Epithelial cell of prostate (primary cell): Measurements from ENCODE around the gene ZMYND8.
"Not testable (repeated sequence)": the region's sequence is repeated elsewhere in the genome, so short reads cannot be mapped to it uniquely, and the experiment has no call there.

Experiments
- DNase-seq: peaks from one replicate; pipeline ENCODE4 v3.0.0-alpha.2; 2011; ENCODE audit warnings: low read depth, low spot score
- H3K27ac ChIP-seq: fragments of 450-650 bp; 2 replicates; pipeline ENCODE4 v1.5.1; 2017; ENCODE audit warnings: mild to moderate bottlenecking

ZMYND8 gene

GRCh38 chr20:47257256-47257655 is 99.2 kb downstream of the ZMYND8 start:
- H3K27ac ChIP-seq: peak overlapping the region; percentile 18
- DNase-seq: no peak

- H3K27ac ChIP-seq: peak overlapping the region; percentile 18
- no peak for DNase-seq
These were observed 99.7 kb downstream of the ZMYND8 start for GRCh38 chr20:47256668-47257236.

- no peak overlapping the region for H3K27ac ChIP-seq
- no peak for DNase-seq
These were observed 102.6 kb downstream of the ZMYND8 start for GRCh38 chr20:47253872-47254271.

GRCh38 chr20:47252879-47253307 is 103.6 kb downstream of the ZMYND8 start:
- DNase-seq: no peak

DNA sequence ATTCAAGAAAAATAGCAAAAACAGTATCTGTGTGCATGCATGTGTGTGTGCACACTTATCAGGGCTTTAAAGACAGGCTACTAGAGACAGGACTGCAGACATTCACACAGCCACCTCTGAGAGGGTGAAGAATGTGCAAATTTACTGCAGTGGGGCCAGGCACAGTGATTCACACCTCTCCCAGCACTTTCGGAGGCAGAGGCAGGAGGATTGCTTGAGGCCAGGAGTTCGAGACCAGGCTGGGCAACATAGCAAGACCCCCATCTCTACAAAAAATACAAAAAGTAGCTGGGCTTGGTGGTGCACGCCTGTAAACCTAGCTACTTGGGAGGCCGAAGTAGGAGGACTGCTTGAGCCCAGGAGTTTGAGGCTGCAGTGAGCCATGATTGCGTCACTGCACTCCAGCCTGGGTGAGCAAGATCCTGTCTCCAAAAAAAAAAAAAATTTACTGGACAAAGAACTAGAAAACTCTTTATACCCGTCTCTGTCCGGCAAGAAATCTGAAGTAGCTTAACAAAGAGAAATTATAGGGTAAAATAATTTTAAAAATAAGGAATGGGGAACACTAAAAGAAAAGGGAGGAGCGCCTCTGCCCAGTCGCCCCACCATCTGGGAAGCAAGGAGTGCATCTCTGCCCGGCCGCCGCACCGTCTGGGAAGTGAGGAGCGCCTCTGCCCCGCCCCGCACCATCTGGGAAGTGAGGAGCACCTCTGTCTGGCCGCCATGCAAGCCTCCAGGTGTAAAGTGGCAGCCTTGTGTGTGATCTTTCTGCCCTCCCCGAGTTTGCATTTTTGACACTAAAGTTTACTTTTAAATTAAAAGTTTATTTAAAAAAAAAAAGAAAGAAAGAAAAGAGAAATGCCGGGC is 105.1 kb downstream of the ZMYND8 start:
- DNase-seq: no peak
- H3K27ac ChIP-seq: no peak overlapping the region

More at GRCh38 chr20:47252879-47253307, 103.6 kb downstream of the ZMYND8 start:
- no peak overlapping the region for H3K27ac ChIP-seq

GRCh38 chr20:47250360-47250759 is 106.1 kb downstream of the ZMYND8 start:
- H3K27ac ChIP-seq: no peak overlapping the region
- no peak for DNase-seq

- no peak for DNase-seq
- H3K27ac ChIP-seq: no peak overlapping the region
These were observed 106.6 kb downstream of the ZMYND8 start for GRCh38 chr20:47249913-47250312.

DNA sequence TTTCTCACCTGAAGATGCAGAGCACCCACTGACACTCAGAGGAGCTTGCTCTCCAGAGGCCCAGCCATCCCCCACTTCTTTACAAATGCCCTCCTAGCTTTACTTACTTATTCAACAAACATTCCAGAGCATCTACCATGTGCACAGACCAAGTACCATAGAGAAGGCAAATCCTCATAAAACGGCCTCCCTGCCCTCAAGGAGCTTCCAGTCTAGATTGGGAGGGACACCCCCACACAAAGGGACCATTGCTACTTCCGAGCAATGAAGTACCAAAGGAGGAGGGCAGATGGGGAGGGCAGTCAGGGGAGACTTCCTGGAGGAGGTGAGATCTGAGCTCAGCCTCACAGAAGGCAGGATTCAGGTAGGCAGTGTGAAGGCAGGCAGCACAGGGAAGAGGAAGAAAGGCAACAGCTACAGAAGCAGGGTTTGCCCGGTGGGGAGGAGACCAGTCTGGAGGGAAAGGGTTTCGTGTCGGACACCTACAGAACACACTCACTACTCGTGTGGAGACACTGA is 108.0 kb downstream of the ZMYND8 start:
- DNase-seq: no peak
- no peak overlapping the region for H3K27ac ChIP-seq

DNA sequence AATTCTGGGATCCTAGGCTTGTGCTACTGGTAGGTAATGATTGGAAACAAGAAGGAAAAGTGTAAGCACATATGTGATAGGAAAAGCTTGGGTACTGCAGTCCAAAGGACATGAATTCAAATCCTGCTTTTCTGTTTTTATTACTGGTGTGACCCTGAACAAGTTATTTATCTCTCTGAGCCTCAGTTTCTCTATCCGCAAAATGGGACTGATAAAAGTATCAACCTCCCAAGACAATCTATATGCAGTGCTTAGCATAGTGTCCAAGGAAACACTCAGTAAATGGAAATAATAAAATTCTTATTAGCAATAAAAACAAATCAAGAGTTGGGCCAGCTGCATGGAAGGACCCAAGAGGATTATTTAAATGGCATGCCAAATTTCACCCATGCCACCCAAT is 108.5 kb downstream of the ZMYND8 start:
- H3K27ac ChIP-seq: no peak overlapping the region
- DNase-seq: no peak

- DNase-seq: no peak
- no peak overlapping the region for H3K27ac ChIP-seq
These were observed 110.3 kb downstream of the ZMYND8 start for GRCh38 chr20:47246061-47246777.

- not testable (repeated sequence) for DNase-seq, H3K27ac ChIP-seq
These were observed 111.3 kb downstream of the ZMYND8 start for GRCh38 chr20:47245166-47245565.

- H3K27ac ChIP-seq: no peak overlapping the region
- DNase-seq: no peak
These were observed 112.0 kb downstream of the ZMYND8 start for GRCh38 chr20:47244451-47244850.

- DNase-seq: no peak
- H3K27ac ChIP-seq: no peak overlapping the region
These were observed 112.8 kb downstream of the ZMYND8 start for GRCh38 chr20:47243532-47244305.

GRCh38 chr20:47243003-47243402 is 113.5 kb downstream of the ZMYND8 start:
- DNase-seq: no peak
- H3K27ac ChIP-seq: no peak overlapping the region

DNA sequence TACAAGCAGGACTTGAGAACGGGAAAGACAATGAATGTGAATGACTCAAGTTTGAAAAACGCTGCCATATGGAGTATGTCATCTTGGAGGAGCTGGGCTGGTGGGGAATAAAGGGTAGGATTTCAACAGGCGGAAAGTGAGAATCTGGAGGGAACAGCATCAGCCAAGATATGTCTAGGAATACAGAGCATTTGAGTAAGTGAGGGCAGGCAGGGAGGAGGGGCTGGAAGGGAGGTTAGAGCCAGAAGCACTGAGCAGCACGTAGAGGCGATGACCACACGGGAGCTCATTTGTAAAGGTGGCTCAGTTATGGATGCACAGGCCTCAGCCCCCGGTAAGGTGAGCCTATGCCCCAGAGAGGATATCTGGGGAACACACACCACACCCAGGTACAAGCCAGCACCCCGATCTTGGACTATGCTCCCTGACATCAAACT is 115.1 kb downstream of the ZMYND8 start:
- no peak for DNase-seq
- no peak overlapping the region for H3K27ac ChIP-seq

DNA sequence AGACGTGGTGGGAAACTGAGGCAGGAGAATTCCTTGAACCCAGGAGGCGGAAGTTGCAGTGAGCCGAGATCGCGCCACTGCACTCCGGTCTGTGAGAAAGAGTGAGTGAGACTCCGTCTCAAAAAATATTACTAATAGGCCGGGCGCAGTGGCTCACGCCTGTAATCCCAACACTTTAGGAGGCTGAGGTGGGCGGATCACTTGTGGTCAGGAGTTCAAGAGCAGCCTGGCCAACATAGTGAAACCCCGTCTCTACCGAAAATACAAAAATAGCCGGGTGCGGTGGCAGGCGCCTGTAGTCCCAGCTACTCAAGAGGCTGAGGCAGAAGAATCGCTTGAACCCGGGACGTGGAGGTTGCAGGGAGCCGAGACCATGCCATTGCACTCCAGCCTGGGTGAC is 116.4 kb downstream of the ZMYND8 start:
- DNase-seq, H3K27ac ChIP-seq: not testable (repeated sequence)

GRCh38 chr20:47239719-47240067 is 116.8 kb downstream of the ZMYND8 start:
- no peak for DNase-seq
- H3K27ac ChIP-seq: no peak overlapping the region

GRCh38 chr20:47238780-47239718 is 117.5 kb downstream of the ZMYND8 start:
- no peak overlapping the region for H3K27ac ChIP-seq
- no peak for DNase-seq

DNA sequence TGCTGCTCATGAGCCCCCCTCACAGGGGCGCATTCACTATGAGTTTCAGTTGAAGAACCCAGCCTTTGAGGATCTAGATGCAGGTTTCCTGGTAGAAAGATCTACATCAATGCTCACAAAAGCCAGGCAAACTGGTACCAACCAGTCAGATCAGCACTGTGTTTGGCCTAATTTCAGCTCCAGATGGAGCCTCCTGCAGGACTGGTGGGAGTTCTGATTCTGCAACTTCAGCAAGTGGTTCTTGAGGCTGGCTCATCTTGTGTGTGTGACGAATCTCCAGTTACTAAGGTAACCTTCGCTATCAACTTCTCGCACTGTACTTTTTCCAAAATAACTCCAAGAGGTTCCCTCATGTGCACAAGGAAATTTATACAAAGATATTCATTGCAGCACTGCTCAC is 118.8 kb downstream of the ZMYND8 start:
- no peak for DNase-seq
- H3K27ac ChIP-seq: no peak overlapping the region
